Mammary microvascular endothelial cell (primary cell): Measurements from ENCODE around the gene A2M. TPM values are rescaled to one million over a fixed set of nuclear protein-coding genes. Genes with fewer than 3 reads are reported as not detected.

ENCODE experiments used
- total RNA-seq: library from RNA; depleted of rRNA; stranded (reverse); fragments of >200 nt; gene quantifications from 2 replicates; pipeline ENCODE4 v1.2.3, GENCODE V29; 2015

The A2M gene
- 45.0 and 53.3 TPM in 2 replicates for total RNA-seq

GRCh38 chr12:9115731-9116559 is at the start of gene A2M:
A2M (minus strand) TSS chr12:9115919; CDS start chr12:9115849, 70 bp downstream.

Other genes with a start within 250 kb of the A2M start
- gene PHC1, start 201.4 kb downstream of the A2M start, total RNA-seq = 8.5 and 27.7 TPM in 2 replicates
- 92.2 and 97.9 TPM in 2 replicates for gene M6PR, start 166.3 kb downstream of the A2M start, total RNA-seq
- 0.40 and 1.1 TPM in 2 replicates for gene KLRG1, start 126.4 kb downstream of the A2M start, total RNA-seq
- gene PZP, start 92.5 kb upstream of the A2M start, total RNA-seq = 0.05 and 0.20 TPM in 2 replicates